Stimulated activated CD4-positive, alpha-beta T cell treated with anti-CD3 and anti-CD28 coated beads, TNF-alpha, amount 100 ng/mL, for 24 hours (primary cell): ENCODE measurements around the gene MACROD2.

Experiments used
- DNase-seq, 3 experiments: peaks; one replicate each; pipeline ENCODE4 v3.0.0-alpha.2; 2020; ENCODE audit warnings: low read depth in 3 of 3

Gene MACROD2

DNA sequence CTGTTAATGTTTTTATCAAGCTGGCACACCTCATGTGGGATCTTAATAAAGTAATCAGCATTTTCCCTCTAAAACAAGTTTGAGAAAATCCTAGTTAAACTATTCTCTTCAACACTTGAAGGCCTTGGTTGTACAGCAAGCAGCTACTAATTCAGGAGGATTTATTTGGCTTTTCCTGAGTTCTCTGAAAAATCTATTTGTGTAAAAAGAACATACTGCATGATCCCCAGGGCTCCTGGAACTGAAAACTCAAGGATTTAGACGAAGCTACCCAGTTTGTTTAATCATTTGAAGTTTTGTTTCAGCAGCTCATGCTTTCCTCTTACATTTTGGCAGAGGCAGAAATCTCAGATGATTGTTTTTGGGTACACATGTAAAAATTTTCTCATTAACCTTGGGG lies 651.7 kb downstream of the MACROD2 start:
- DNase-seq, result no peak

DNA sequence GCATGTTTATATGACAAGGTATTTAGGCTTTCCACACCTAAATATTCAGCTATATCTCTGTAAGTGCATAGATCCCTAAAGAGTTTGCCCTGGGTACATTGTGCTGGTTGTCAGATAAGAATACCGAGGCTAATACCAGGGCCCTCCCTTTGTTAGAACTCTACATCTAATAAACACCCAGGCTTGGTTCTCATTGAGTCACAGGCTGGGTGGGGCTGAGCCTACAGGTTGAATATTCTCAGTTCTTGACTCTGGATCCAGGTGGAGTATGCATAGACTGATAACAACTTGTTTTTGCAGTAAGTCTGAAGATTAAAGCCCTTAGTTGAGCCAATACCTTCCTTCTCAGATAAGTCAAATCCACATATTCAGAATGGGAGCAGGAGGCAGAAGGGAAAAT lies 654.3 kb downstream of the MACROD2 start:
- no peak for DNase-seq

DNA sequence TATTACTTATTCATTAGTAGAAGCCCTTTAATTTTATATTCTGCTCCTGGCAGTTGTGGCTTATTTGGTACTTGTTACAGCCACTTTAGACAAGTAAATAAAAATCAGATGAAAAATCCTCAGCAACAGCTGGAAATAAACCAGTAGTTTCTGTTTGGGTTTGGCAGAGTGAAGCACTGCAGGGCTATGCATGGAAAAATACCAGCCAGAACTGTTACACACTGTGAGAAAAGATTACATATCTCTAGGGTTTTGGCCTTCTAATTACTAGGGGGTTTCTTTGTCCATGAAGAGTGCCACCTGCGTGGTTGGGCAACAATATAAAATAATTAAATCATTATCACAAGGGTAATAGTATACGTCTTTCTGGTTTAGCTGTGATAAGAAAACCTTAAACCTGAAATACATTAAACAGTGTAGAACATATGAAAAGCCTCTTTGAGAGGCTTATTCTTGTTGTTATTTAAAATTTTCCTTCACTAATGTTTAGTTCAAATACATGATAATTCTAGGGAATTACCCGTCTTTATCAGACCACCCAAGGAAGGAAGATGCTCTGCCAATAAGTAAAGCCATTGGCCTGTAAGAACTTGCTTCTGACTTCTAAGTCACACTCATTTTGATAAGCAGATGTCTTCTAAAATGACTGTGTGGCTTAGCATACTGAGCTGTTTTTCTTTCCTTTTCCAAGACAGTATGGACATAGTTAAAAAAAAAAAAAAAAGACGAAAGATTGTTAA lies 662.1 kb downstream of the MACROD2 start:
- DNase-seq, result no peak

DNA sequence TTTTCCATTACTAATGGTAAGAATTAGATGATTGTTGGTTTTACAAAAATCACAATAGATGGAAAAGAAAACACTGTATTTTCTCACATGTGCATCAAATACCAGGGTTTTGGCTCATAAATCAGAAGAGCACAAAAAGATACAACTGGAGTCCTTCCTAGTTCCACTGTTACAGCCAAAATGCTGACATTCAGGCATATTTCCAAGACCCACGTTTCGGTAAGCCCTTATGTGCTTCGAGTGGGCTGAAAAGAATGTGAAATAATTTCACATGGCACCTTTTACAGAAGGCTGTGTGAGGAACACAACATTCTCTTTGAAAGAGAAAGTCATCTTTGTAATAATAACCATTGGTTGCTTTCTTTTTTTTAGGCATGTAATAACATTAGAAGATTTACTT lies 668.8 kb downstream of the MACROD2 start:
- no peak for DNase-seq

DNA sequence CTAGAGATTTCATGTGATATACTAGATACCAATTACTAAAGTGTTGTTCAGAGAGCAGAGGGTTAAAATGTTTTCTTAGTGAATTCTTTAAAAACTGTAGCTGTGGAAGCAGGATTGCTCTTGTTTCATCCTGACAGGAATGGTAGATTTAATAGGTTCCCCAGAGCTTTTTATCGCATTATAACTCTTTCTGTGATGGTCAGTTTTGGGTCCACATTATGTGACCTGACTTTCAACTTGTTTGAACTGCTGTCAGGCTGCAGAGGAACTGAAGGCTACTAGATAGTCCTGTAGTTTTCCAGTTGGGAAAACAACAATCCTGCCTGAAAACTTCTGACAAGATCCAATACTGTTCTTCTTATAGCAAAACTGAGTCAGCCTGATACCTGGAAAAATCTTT lies 671.4 kb downstream of the MACROD2 start:
- no peak for DNase-seq

DNA sequence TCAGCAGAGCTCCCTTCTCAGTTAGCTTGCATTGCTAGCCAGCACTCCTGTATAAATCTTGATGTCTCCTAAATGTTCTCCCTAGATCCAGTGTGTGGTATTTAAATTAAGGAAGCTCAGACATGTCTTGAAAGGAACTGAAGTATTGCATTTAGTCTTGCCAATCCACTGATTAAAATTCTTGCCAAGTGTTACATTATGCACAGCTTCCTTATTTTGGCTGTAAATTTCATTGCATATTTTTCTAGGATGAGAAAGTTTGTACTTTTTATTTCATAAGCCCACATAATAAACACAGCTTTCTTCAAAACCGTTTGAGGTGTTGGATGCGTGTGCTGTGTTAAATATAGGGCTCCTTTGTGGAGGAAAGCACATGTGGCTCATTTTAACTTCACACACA lies 671.9 kb downstream of the MACROD2 start:
- DNase-seq, result no peak

DNA sequence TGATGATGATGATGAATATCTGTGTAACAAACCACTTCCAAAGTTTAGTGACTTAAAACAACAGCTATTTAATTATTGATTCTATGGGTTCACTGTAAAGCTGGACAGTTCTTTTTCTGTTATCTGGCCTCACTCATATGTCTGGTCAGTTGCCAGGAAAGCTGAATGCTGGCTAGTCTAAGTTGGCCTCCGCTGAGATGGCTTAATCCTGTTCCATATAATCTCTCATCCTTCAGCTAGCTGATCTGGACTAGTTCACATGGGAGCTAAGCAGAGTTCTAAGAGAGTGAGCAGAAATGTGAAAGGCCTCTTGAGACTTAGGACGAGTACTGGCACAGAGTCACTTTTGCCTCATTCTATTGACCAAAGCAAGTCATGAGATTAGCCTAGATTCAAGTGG lies 676.8 kb downstream of the MACROD2 start:
- DNase-seq, result no peak

DNA sequence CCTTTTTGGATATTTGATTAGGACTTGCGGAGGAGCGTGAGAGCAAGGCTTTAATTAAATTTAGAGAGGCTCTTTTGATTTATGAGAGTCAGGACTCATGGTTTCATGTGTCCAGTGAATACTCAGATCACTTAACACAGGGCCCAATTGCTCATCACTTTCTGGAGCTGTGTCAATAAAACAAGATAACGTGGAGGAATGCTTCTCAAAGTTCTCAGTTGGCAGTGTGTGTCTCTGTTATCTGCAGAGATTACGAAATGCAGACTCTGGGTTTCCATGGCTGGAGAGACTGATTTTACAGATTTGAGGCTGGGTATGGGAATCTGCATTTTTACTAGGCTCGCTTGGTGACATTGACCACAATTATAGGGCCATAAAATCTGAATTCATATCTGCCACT lies 677.8 kb downstream of the MACROD2 start:
- no peak for DNase-seq

DNA sequence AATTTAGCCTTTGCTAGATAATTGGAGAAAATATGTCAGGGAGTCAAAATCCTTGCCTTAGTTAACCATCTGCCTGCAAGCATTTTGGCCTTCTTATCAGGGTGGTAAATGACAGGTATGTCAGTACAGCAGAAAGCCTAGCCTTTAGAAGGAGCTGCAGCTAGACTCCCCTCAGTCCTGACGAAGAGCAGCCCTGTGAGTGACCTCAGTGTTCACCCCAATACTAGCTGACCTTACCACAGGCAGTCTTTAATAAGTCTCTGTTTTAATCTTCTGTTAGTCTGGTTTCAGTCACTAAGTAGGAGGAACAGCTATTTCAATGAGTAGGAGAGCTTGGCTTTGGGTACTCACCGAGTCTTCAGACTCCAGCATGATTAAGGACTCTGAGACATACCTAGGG lies 682.1 kb downstream of the MACROD2 start:
- DNase-seq, result no peak

DNA sequence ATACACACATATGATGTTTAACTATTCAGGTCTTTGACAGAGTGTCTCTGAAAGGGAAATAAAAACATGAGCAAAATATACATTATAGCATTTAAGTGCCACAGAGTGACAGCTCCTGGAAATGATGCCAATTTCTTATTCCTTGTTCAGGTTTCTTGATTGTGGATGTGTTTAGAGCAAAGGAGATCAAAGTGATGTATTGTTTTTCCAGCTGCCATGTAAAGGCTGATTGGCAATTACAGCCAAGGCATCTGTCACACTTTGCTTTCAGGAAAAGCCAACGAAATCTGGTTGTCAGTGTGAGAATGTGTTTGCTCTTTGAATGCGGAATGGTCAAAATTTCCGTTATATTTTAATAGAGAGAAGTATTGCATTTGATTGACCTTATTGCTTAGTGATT lies 689.9 kb downstream of the MACROD2 start:
- no peak for DNase-seq

DNA sequence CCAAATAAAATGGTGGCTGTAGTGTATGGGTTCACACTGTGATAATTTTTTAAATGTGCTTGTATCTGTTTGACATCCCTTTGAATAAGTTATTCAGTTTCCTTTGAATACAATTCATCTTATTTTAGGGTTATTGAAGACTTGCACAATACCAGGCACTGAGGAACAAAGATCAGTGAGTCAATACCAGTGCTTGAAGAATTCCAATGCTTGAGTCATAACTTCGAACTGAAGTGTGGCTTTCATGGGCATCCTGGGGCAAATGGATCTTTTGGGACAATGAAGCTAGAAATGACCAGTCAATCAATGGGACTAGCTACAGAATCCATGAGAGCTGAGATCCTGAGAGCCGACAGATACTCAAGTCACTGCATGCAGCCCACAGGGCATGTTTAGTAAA lies 692.0 kb downstream of the MACROD2 start:
- DNase-seq, result no peak

DNA sequence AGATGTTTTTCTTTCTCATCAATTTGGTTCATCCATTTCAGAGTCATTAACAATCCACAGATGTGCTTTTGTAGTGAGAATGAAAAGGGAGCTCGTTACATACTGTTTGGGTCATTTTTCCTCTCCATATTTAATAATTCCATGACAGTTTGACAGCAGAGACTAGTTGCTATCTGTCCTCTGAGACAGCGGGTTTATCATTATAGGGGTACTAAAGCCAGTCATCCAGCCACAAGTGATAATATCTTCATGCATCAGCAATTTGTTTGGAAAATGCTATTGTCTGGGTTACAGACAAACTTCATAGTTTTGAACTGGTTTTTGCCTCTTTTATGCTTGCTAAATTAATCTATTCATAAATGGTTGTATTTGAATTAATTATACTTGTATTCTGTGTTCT lies 692.7 kb downstream of the MACROD2 start:
- DNase-seq, result no peak

DNA sequence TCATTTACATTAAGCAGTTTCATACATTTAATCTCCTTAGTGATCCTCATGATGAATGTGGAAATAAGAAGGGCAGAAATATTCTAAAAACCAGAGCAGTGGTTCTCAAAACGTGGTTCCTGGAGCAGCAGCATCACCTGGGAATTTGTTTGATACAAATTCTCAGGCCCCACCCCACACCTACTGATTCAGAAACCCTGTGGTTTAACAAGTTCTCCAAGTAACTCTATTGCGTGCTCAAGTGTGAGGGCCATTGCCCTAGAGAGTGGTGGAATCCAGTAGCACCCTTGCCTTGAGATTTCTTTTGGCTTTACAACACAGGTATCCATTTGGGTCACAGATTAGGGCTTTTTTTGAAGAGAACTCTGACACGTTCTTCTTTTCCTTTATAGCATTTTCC lies 696.7 kb downstream of the MACROD2 start:
- DNase-seq, result no peak

DNA sequence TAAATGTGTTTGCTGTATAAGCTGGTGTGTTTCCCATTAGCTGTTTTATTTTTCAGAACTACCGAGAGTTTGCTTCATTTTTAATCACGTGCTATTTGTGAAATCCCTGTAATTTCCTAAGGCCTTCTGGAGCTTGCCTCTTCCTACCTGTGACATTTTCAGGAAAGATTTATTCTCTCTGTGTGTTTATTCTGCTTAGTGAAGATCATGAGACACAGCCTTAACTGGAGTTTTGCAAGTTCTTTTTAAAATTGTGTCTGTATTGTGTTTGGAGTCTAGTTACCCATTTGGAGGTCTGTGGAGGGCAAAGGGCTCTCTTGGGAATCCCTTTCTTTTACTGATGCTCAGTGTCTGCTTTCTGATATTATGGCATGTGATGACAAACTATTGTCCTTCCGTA lies 701.2 kb downstream of the MACROD2 start:
- no peak for DNase-seq

DNA sequence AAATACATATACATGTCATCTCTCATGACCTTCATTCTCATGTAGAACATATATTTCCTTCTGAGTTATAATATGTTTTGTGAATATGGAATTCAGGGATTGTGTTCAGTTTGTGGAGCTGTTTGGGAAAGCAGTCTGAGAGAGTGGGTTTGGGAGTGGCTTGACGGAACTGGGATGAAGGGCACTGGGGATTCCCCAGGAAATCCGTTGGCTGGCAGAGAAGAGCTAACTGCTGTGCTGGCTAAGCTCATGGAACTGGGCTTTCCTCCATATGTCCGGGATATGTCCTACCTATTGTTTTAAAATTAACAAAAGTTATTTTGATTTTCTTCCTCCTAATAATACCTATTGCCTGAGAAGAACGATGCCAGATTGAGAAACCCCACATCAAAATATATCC lies 701.6 kb downstream of the MACROD2 start:
- DNase-seq, result no peak

DNA sequence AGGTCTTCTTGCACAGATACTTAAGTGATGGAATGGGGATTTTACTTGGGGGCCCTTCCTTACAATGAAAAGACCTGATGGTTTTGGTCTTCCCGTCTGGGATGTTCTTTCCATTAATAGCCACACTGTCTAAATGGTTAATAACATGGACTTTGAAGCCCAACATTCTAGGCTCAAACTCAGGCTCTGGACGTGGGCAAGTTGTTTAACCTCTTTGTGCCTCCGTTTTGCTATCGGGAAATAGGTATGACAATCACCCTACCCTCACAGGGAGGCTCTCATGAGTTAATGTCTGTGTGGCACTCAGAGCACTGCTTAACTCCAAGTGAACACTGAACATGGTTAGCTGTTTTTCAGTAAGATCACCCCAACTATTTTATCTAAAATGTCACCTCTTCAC lies 702.8 kb downstream of the MACROD2 start:
- no peak for DNase-seq

DNA sequence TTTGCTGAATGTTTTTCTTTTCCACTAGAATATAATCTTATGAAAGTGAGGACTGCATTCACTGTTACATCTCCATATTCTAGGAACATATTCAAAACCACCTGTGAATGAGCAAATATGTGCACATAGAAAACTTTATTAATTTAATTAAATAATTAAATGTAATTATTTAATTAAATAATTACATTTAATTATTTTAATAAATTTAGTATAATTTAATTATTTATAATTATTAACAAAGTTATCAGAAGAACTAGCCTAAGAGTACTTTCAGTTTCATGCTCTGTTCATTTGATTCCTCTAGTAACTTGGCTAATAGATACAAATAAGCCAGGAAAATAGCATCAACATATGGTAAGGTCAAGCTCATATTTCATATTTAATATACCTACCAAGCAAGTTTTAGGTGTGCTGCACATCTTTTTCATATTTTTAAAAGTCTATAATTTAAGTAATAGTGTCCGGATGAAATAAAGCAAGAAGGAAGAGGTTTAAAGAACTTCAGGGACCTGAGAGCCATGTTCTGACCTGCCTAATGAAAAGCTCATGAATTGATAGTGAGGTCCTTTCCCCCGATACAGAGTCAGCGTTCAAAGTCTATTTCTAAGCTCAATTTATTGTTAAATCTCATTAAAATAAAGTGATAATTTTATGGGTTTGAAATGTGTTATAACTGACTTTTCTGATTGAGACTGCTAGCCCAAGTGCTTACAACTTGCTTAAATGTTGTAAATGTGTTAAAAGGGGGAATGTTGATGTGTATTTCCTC lies 703.5 kb downstream of the MACROD2 start:
- no peak for DNase-seq

DNA sequence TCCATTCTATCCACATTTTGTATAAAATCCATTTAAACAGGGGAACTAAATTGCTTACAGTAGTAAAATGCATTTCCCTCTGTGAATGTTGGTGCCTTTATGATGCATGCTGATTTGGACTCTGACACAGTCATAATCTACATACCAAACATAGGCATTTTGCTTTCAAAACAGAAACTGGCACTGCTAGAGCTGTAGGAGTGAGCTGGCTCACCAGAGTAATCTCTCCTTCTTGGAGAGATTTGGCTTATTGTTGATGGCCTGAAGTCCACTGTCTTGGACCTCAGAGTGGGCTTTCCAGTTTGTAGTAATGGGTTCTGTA lies 705.3 kb downstream of the MACROD2 start:
- DNase-seq, result no peak

DNA sequence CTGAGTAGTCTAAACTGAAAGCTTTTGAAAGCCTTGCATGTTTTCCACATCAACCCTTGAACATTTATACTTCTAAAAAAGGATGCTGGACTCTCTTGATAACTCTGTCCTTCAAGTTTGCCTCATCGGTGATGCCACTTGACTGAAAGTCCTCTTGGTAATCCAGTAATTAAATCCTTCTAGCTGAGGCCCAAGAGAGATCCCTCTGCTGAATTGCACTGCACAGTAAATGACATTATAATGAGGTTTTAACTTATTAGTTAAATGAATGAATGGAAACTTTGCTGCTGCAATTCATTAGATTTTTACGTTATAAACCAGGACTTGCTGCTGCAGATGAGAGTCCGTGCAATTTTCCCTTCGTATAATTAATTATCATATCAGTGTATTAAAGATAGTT lies 706.0 kb downstream of the MACROD2 start:
- DNase-seq, result no peak

DNA sequence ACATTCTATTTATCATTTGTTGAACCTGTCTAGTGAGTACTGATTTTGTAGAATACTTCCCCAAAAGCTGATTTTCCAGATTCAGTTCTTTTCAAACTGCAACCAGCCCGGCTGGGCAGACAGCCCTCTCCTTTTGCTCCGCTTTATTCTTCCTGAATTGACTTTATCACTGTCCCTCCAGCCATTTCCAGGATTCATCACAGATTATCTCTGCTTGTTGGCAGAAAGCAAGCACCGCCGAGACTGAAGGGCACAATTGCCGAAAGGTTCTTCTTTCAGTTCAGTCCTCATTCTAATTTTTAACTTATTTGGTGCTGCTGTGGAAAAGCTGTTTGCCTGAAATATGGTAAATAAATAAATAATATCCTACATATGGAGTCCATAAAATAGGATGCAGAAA lies 711.2 kb downstream of the MACROD2 start:
- no peak for DNase-seq

DNA sequence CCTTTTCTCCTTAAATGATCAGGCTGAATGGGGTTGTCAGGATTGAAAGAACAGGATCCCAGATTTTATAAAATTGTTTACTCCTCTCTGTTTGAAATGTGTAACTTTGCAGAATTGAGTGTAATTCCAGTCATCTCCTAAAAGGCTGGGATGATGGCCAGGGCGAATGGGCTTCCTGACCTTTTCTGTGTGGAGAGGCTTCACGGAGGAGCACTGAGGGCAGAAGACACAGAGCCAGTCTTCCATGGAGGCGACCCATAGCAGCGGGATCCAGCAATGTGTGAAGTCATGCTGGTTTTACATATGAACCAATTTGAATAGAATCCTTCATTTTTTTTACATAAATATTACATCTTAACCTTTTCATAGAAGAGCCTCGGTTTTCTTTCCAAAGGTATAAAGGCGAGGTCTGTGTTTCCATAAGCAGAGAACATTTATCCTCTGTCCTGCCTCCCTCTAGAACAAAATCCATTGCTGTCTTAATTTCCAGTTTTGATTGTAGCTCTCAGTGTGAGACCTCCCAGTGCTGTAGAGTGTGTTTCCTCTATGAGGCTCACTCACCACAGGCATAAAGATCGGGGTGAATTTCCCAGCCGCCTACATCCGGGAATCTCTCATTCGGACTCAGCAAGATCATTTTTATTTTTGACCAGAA lies 711.8 kb downstream of the MACROD2 start:
- DNase-seq, result no peak

DNA sequence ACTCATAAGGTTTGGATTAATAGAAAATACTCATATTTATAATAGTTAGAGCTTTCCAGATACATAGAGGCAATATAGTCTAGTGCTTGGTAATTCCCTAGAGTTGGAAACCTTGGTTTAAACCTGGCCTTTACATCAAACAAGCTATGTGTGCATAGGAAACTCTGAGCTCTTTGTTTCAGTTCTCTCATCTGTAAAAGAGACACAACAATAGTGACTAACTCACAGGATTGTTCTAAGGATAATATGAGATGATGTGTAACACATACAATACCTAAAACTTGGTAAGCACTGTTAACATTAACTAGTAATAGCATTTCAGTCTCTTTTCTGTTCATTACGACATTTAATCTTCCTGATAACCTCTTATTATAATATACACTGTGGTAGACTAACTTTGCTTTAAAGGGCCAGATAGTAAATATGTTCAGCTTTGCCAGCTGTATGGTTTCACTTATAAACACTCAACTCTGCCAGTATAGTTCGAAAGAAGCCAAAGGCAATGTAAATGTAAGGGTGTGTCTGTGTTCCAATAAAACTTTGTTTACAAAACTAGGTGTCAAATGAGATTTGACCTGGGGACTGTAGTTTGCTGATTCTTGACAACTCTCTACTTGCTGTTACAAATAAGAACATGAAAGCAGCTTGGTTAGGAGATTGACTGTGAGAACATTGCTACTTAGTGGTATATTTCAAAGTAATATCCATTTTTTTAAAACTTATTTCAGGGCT lies 712.7 kb downstream of the MACROD2 start:
- no peak for DNase-seq

DNA sequence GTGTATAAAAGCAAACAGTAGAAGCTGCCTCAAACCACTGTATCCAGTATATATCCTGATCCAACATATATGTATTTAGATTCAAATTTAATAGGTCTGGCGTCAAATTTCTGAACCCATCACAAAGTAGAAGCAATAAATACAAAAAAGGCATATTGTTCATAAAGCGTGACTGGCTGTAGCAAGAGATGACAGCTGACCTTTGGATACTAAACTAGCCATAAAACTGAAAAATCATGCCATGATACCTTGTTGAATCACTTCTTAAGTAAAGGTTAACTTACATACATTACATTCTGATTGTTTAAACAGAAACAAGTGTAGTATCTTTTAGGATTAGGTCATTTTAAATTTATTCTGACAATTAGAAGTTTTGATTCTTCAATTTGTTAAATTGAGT lies 714.1 kb downstream of the MACROD2 start:
- no peak for DNase-seq
